ENCODE results near the gene KRTAP5-4.

GRCh38 chr11:1671658-1672057 is 49.7 kb upstream of the KRTAP5-4 start:
- no peak for TF ChIP-seq CTCF (IDR thresholded peaks at IDR 0.05; ENCODE audit: low read depth, low read length, poor library complexity, severe bottlenecking)
- TF ChIP-seq EZH2phosphoT487 (IDR thresholded peaks at IDR 0.05; ENCODE audit: borderline replicate concordance, low read length), result no peak

Measured in DOHH2 (cell line).